GF-D8 (cell line): ENCODE measurements around the gene PPP1R9A.
"Not testable (repeated sequence)": the region's sequence is repeated elsewhere in the genome, so short reads cannot be mapped to it uniquely, and the experiment has no call there.

ENCODE experiments used
- DNase-seq: peaks from one replicate; lab custom pipeline; 2025; lab: John Stamatoyannopoulos, UW

The PPP1R9A gene

DNA sequence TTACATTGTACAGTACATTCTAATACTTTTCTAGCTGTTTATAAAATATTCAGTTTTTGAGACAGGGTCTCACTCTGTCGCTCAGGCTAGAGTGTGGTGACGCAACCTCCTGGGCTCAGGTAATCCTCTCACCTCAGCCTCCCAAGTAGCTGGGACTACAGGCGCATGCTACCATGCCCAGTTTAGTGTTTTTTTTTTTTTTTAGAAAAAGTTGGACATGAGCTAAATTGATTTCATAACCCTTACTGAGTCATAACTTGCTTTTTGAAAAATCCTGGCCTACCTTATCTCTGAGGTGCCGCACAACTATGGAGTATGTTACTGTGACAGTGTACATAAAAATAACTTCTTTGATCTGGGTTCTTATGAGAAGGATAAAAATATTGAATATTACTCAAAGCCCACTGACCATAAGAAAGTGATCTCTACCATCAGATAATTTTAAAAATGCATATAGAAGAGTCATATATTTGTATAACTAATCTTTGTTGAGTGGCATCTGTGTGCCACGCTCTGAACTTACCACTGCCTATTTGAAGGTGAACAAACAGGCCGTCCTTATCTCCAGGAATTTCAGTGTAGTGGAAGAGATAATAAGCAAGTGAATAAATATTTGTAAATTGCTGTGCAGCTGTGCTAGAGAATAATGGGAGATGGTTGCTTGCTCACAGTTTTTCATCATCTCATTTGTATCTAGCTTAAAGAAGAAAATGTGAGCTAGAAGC is 73.2 kb downstream of the PPP1R9A start:
- DNase-seq: no peak

GRCh38 chr7:94995921-94996320 is 88.5 kb downstream of the PPP1R9A start:
- no peak for DNase-seq

GRCh38 chr7:94996369-94996768 is 89.0 kb downstream of the PPP1R9A start:
- no peak for DNase-seq

DNA sequence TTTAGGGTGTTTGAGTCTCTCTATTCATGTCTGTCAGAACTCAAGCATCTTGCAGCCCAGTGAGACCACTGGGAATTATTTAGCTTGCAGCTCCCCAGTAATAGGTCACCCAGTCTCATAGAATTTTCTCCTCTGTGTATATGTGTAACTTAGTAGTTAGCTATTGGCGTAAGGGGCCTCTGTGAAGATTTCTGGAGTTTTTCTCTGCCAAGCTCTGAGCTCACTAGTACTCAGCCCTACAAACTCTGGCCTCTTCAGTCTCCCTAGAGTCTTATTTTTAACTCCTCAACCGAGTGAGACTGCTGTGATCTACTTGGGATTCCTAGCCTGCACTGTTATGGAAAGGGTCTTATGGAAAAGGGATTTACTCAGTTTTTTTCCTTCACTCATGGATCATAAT is 90.2 kb downstream of the PPP1R9A start:
- DNase-seq: no peak

DNA sequence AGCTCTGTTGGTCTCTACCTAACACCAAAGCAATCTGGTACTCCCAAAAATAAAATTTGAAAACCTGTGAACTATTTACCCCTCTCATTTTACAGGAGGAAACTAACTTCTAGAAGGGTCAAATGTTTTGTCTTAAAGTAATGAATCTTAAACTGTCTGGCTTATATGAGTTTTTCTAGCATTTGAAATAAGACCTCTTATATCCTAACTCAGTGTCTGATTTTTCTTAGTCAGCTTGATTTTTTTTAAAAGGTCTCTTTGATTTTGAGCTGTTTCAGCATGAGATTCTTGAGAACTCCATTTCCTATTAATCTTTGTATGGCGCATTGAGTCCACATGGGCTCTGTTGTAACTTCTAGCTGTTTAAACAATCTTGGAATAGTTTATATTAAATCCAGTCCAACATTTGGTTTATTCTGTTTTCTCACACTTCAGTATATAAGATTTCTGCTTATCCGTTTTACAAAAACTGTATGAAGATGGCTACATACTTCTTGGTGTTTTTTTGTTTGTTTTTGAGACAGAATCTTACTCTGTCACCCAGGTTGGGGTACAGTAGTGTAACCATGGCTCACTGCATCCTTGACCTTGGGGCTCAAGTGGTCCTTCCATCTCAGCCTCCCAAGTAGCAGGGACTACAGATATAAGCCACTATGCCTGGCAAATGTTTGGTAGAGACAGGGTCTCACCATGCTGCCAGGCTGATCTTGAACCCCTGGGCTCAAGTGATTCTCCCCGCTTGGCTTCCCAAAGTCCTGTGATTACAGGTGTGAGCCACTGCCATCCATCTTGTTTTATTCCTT is 91.1 kb downstream of the PPP1R9A start:
- no peak for DNase-seq

GRCh38 chr7:94999069-94999351 is 91.6 kb downstream of the PPP1R9A start:
- no peak for DNase-seq

DNA sequence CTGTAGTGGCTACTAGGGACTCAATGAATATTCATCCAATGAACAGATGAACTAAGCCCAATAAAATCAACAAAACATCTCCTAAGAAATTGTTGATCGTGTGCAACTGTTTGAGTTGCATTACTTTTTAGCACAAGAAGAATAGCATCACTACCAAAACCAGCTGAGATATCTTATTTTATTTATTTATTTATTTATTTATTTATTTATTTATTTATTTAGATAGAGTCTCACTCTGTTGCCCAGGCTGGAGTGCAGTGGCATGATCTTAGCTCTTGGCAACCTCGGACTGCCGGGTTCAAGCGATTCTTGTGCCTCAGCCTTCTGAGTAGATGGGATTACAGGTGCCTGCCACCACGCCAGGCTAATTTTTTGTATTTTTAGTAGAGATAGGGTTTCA is 92.2 kb downstream of the PPP1R9A start:
- not testable (repeated sequence) for DNase-seq

GRCh38 chr7:95001258-95001657 is 93.9 kb downstream of the PPP1R9A start:
- no peak for DNase-seq

DNA sequence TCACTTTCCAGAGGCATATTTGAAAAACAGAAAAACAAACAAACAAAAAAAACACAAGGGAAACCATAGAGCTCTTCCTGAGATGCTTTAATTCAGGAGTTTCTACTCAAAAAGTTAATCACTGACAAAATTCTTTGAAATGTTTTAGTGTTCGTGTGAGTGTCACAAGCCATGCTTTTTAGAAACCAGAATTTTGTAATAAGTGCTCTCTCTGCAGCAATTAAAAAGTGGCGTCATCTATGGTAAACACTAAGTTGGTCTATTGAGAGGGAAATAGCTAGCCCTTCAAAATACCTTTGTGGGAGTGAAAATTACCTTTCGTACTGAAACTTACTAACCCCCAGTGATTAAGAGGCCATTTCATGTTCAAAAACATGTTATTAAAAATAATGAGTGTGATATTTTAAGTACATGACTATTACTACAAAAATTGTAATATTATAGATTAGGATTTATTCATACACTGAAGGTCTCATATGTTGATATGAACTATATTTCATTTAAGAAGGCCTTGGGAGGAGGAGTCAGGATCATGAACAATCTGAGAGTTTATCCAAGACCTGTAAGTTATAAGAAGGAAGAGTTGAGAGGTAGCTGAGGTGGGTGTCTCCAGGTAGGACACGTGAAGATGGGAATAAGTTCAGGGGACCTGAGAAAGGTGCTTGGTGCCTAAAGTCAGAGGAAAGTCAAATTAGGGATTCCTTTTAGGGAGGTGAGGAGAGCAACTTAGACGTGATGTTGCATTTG is 94.6 kb downstream of the PPP1R9A start:
- DNase-seq: no peak

- no peak for DNase-seq
Observed at GRCh38 chr7:95002775-95003174, 95.4 kb downstream of the PPP1R9A start.

- no peak for DNase-seq
Observed at GRCh38 chr7:95004618-95005247, 97.3 kb downstream of the PPP1R9A start.

- no peak for DNase-seq
Observed at GRCh38 chr7:95006010-95006409, 98.6 kb downstream of the PPP1R9A start.

DNA sequence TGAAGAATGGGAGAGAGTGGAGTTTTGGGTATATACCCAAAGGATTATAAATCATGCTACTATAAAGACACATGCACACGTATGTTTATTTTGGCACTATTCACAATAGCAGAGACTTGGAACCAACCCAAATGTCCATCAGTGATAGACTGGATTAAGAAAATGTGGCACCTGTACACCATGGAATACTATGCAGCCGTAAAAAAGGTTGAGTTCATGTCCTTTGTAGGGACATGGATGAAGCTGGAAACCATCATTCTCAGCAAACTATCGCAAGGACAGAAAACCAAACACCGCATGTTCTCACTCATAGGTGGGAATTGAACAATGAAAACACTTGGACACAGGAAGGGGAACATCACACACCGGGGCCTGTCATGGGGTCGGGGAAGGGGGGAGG is 101.4 kb downstream of the PPP1R9A start:
- not testable (repeated sequence) for DNase-seq

DNA sequence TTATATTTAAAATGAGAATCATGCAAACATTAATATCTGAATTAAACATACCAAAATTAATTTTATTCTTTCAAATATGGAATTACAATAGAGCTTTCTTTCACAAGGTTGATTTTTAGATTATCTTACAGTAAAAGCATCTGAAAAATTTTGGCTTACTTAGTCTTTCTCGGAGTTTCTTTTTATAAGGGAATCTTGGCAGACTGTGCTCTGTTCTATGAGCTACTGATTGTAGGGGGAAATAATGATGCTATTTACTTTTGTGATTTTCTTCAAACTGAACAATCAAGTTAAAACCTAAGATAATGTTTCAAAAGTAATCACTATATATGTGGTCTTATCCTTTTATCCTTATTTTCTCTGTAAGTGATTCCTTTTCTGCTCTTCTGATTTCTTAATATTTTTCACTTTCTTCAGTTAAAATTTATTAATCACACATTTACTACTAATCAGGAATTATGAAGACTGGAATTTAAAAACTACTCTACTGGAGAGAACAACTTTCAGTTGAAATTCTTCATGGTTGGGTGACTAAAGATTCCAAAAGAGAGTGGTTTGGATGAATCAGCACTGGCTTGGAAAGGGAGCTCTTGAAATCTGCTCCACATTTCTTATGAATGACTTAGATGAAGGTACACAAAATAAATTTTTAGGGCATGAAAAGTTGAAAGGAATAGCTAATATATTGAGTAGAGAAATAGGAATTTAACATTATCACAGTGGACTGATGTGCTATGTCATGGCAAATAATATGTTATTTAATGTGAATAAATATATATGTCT is 103.9 kb downstream of the PPP1R9A start:
- no peak for DNase-seq

DNA sequence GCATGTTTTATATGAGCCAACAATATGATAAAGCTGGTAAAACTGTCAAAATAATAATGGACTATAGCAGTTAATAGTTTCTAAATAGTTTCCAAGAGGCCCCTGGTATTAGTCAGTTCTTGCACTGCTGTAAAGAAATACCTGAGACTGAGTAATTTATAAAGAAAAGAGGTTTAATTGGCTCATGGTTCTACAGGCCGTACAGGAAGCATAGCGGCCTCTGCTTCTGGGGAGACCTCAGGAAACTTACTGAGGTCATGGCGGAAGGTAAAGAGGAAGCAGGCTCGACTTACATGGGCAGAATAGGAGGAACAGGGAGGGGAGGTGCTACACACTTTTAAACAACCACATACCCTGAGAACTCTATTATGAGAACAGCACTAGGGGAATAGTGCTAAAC is 104.6 kb downstream of the PPP1R9A start:
- no peak for DNase-seq

DNA sequence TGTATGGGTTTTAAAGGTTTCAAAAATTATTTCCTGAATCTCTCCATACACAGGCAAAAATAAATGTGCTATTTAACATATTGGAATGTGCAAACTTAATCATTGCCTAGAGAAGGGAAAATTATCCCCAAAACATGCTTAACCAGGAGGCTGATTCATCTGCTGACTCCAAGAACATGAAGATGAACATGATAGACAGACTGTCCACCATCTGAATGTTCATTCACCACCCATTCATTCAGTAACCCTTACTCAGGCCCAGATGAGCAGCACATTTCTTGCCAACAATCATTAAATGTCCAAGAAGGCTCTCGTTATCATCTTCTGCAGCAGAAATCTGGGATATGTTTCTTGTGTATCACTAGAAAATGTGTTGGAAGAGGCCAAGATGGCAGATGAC is 110.6 kb downstream of the PPP1R9A start:
- no peak for DNase-seq

- DNase-seq: no peak
Observed at GRCh38 chr7:95026018-95026417, 118.6 kb downstream of the PPP1R9A start.

DNA sequence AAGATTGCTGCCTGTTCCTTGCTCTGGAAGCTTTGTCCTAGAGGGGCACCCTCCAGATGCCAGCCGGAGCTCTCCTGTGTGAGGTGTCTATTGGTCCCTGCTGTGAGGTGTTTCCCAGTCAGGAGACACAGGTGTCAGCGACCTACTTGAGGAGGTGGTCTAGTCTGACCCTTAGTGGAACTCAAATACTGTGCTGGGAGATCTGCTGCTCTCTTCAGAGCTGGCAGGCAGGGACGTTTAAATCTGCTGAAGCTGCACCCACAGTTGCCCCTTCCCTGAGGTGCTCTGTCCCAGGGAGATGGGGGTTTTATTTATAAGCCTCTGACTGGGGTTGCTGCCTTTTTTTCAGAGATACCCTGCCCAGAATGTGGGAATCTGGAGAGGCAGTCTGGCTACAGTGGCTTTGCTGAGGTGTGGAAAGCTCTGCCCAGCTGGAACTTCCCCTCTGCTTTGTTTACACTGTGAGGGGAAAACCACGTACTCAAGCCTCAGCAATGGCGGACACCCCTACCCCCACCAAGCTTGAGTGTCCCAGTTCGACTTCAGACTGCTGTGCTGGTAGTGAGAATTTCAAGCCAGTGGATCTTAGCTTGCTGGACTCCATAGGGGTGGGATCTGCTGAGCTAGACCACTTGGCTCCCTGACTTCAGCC is 119.2 kb downstream of the PPP1R9A start:
- no peak for DNase-seq

- DNase-seq: no peak
Observed at GRCh38 chr7:95027234-95027872, 120.0 kb downstream of the PPP1R9A start.

GRCh38 chr7:95028683-95029082 is 121.3 kb downstream of the PPP1R9A start:
- DNase-seq: no peak

GRCh38 chr7:95035295-95035694 is 127.9 kb downstream of the PPP1R9A start:
- DNase-seq: no peak
